ENCODE measurements around the gene UVRAG.

GRCh38 chr11:76083563-76084451, 268.8 kb downstream of the UVRAG start:
- TF ChIP-seq ZNF740 (CRISPR knock-in tag; IDR thresholded peaks at IDR 0.05) (no peak), ESRRA (CRISPR knock-in tag; IDR thresholded peaks at IDR 0.05; ENCODE audit: low read depth) (no peak), ATF1 (CRISPR knock-in tag; IDR thresholded peaks at IDR 0.05) (no peak), FOXJ3 (CRISPR knock-in tag; IDR thresholded peaks at IDR 0.05; ENCODE audit: borderline replicate concordance) (no peak), ZNF17 (CRISPR knock-in tag; IDR thresholded peaks at IDR 0.05) (no peak), SMC3 (IDR thresholded peaks at IDR 0.05; ENCODE audit: low read length) (no peak), ASH2L (IDR thresholded peaks at IDR 0.05; ENCODE audit: insufficient read length, low read depth, low read length) (no peak)

Data from HepG2 (cell line).